Measurements from ENCODE around the gene OXNAD1.

Gene OXNAD1

DNA sequence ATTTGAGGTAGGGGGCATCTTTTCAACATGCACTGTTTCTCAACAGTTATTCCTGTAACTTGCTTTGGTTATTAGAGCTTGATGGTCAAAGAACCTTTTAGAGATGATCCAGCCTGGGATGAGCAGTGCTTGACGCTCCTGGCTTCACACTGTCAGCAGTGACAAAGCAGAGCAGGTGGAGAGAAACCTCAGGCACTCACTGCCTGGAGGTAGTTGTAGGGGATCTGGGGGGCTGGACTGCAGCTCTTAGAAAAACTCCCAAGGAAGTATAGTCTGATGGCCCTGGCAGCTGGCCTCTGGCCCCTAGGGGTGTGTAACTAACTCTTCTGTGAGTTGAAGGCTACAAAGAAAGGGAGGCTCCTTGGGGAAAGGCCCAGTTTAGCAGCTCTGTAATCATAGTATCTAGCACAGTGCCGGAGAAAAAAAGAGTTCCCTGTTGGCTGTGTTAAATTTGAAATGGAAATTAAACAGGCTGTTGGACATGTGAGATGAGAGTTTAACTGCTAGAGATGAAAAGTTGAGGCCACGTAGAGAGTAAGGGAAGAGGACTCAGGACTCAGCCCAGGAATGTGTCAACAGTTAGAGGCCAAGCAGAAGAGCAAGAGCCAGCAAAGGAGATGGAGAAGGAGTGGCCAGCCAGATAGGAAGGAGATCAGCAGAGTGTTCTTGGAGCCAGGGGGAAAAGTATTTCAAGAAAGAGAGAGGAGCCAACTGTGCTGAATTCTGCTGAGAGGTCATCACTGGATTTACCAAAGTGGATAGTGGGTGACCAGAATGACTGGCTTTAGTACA, 14.2 kb downstream of the OXNAD1 start:
- DNase-seq = no peak

DNA sequence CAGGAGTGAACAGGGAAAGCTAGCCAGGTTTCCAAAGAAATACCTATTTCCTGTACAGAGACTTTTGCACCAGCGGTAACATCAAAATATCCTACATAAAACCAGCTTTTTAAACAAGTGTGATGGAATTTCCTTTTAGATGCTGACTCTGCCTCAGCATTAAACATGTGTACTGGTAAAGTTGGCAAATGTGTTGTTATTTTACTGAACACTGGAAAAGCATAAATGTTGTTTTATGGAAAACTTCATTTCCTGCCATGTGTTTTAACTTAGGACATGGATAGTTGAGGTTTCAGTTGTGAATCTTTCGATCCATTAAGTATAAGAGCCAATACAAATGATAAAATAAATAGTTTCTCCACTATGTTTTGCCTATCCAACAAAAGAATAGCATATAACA, 15.7 kb downstream of the OXNAD1 start:
- no peak for DNase-seq

DNA sequence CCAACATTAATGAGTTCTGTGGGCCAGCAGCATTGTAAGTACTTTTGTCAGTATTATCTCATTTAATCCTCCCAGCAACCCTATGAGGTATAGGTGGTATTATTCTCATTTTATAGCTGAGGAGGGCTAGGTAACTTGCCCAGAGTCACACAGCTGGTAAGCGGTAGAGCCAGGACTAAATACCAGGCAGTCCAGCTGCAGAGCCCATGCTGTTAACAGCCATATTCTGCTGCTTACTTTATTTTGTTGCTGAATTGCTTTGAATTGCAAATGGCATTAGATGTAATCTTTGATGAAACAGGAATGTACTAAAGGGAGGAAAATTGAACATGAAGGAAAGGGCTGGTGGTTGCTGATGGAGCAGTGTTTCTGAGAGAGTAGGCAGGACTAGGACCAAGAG, 19.6 kb downstream of the OXNAD1 start:
- DNase-seq = no peak

DNA sequence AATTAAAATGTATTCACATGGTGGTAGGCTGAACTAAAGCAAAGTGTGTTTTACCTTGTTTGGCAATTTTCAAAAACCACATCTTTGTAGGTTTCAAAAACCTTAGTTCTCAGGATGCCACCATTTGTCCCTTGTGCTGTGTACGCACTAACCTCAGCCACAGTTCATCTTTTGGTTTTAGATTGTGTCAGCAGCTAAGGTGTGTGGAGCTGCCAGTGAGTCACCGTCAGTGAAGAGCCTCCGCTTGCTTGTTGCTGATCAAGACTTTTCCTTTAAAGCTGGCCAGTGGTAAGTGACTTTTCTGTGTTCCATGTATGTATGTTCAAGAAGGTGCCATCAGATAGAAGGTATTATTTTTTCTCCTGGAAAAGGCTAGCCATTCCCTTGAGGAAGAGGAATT, 21.1 kb downstream of the OXNAD1 start:
- peak in 4 of 5 donors; percentile 51 to 91 (median 57) for DNase-seq

DNA sequence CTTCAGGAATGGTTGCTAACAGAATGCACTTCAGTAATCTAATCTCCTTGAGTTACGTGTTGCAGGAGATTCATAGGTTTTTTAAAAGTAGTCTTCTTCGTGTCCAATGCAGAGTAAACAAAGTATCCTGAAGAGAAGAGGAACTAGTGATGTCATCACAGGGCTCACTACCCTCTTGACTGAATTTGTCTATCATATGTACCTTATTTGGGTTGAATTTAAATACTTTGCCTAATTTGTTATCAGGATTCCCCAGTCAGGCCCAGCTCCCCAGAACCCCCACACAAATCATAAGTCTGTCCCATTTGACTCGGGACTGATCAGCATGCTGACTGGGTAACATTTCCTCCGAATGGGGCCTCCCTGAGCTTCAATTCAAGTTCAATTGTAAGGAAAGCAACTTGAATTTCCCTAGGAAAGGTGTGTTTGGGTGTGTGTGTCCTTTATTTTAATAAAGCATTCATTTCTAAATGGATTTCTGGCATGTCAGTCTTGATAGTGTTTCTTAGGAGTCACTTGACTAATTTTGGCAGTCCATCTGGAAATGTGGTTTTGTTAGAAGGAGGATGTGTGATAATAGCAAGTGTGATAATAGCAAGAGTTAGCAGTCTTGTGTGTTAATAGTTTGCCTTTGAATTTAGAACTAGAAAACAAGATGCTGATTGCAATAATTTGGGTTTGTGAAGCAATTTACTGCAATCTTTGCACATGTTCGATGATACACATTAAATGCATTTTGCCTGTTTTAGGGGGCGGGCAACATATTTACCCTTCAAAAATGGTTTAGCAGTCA, 21.9 kb downstream of the OXNAD1 start:
- peak in 1 of 5 donors; percentile 37 for DNase-seq

DNA sequence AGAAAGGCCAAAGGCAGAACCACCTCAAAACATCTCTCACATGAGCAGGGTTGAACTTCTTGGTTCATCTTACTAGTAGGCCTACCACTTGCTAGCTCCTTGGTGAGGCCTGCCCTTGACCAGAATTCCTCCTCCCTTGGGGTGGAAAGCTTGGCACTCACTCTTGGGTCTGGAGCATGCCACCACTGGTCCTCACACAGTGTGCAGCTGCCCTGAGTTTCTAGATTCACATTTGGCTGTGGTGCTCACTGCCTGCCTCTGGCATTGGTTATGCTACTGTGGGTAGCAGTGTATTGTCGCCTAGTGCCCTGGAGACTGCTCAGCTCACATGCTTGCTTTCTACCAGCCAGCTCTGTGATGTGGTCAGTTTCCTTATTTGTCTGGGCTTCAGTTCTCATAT, 23.7 kb downstream of the OXNAD1 start:
- DNase-seq = peak in 1 of 5 donors; percentile 52

DNA sequence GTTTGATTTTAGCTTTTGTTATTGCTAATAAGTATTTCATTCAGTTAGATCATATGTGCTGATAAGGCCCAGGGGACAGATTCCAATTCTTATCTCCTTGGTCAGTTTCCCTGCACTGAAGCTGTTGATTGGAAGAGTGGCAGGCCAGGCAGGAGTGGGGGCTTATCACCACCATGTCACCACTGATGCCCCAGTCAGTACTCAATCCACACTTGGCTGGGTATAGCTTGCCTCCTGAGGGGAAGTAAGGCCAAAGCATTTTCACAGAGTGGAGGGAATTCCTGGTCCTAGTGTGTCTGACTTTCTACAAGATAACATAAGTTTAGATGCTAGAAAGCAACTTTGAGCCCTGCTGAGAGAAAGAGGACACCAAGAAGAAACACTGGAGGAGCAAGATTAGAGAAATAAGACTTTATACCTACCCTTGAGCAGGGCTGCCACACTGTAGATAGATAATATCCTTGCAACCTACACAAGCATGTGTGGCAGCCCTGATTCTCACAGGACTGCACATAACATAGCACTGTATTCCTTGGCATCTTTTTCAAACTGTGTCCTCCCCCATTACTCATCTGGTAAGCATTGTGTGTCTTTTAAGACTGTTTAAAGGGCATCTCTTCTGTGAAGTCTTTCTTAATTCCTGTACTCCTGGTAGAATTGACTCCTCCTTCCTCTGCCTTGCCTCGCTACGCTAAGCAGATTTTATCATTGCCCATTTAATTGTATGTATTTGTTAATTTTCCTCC, 24.3 kb downstream of the OXNAD1 start:
- DNase-seq = no peak

DNA sequence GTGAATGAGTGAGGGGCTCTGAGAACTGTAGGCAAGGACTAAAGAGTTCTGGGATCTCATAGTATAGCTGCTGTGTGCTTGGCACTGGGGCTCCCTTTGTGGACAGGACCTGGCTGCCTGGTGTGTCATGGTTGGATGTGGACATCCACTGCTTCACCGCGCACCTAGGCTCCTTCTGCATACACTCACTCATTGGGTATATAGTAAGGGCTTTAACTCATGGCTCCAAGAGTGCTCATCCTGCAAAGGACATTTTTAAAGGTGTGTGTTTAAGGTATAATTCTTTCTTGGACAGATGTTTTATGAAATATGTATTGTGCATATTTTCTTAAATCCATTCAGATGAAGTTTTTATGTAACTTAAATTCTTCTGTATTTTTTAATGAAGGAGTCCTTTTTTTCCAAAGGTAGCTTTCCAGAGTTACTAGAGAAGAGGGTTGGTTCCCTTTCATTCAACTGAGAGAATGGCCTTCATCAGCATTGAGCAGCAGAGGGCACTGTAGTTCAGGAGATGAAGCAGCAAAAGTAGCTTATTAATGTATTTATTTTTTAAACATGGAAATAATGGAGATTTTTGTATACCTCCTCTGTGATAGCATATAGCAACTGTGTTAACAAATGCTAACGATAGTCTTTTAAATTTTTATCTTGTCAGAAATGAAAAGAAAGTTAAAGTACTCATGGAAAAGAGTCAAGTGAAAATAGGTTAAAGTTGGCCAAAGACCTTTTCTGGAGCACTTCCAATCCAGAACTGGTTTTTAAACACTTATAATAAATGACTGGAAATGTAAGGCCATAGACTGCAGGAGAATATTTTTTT, 25.2 kb downstream of the OXNAD1 start:
- DNase-seq = peak; percentile 24 to 74 (median 50)

DNA sequence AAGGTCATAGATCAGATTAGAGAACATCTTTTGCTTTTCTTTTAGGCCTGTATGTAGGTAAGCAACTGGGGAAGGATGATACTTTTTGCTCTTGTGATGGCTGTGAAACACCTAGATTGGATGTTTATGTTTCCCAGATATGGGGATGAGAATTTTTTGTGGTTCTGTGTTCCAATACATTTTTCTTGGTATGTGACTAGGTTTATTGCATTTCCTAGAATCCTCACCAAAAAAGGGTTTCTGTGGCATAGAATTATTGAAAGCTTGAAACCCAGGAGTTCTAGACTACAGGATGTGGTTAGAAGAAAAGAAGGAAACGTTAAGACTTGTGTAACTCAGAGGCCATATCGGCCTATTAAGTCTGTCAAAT, 25.8 kb downstream of the OXNAD1 start:
- DNase-seq = peak in 1 of 5 donors; percentile 89

DNA sequence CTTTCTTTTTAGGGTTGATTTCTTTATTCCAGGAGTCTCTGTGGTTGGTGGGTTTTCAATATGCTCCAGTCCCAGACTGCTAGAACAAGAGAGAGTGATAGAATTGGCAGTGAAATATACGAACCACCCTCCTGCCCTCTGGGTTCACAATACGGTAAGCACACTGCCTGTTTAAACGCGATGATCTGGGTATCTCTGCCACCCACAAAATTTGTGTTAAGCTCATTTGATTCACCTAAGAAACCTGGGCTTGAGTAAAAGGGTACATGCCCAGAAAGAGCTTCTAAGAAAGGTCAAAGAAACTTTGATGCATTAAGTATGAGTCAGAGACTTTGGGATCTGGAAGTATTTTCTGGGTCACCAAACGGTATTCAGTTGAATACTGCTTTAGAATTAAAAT, 29.8 kb downstream of the OXNAD1 start:
- no peak for DNase-seq

DNA sequence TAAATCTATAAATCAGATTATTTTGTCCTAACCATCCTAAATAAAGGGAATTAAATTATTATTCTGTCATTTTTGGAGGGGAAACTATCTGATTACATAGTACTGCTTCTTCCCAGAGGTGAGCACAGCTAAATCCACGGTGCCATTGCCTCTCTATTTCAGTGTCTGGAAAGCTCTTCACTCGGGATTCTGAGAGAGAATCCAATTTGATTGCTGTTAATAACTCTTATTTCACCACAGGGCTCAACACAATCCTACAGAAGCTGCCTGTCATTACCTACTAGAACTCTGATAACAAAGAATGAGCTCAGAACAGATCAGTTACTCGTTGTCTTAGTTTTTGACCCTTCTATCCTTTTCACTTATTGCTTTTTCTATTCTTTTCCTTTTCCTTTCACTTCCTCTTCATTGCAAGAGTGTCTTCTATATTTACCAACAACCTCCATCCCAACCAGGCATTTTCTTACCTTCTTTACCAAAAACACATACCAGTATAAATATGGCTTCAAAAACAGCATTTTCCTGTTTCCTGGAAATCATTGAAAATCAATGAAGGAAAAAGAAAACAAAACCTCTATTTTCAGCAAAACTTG, 30.4 kb downstream of the OXNAD1 start:
- no peak for DNase-seq

DNA sequence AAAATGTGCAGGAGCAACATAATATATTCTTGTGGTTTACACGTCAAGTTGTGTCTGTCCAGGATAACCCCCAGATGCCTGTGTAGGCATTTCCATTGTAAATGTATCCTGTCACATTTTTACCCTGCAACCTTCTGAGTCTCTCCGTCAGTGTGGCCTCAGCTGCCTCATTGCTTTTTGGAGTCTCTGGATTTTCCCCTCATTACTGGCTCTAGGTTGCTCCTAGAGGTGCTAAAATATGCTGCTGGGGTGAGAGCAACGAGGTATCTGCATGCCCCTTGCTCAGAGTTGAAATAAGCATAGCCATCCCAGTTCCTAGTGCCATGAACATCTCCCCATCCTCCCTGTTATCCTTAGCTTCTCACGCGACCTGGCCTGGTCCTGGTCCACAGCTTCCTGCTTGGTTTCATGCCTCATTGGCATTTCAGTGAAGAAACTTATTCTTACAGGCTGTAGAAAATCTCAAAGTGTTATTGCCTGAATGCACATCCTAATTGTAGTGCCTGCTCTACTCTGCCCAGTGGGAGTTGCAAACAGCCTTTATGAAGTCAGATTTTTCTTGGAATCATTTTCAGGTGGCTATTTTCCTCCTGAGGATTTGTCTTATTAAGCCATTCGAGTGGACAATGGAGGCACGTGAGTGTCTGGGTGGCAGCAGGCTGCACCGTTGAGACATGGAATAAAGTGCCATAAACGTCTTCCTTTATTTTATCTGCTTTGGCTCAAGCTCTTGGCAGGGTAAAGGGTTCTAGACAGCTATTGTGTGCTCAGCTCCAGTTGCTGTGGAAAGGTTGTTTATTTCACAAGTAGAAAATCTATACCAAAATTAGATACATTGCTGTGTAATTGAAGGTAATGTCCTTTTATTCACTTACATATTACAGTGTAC, 33.2 kb downstream of the OXNAD1 start:
- no peak for DNase-seq

DNA sequence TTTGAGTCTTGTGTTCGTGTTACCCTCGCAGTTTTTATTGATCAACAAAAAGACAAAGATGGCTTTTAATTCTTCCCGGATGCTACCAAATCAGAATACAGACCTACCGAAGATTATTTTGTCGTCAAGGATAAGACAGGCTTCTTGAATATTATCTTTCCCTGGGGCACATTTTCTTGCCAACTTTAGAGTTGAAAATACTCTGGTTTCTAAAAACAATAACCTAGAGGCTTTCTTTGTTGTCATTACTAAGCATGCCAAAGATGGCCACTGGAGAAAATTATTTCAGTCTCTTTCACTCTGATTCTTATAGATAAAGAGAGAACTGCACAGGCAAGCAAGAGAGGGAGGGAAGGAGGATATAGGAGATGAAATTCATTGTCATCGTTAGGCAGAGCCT, 33.9 kb downstream of the OXNAD1 start:
- no peak for DNase-seq

DNA sequence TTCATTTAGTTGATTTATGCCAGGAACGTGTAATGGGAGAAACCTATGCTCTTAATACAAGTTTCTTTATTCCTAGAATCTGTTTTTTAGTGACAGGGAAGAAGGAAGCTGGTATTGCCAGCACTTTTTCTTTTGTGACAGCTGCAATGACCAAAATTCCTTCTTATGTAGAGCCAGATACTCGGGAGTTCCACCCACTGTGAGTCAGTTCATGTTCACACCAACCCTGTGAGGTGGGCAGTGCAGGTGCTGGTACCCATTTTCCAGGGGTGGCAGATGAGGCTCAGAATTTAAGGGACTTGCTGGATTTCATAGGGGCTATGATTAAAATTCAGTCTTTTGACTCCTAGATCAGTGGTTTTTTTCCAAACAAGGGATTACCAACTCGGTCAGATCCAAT, 34.7 kb downstream of the OXNAD1 start:
- DNase-seq = no peak

DNA sequence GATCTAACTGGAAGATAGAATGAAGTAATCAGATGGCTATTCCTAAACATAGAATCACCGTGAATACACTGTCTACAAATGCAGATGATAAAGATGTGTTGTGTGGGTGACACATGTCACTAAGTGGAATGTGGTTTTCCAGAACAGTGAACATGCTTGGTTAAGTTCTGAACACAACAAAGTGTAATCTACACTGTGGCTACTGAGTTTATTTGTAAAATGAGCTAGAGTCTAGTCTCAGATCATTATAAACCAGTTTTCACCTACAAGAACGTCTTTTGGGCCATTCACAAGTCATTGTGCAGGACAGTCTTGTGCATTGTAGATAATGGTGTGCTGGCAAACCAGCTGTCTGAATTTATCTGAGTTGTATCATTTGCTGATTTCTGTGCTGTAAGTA, 35.3 kb downstream of the OXNAD1 start:
- DNase-seq = no peak

DNA sequence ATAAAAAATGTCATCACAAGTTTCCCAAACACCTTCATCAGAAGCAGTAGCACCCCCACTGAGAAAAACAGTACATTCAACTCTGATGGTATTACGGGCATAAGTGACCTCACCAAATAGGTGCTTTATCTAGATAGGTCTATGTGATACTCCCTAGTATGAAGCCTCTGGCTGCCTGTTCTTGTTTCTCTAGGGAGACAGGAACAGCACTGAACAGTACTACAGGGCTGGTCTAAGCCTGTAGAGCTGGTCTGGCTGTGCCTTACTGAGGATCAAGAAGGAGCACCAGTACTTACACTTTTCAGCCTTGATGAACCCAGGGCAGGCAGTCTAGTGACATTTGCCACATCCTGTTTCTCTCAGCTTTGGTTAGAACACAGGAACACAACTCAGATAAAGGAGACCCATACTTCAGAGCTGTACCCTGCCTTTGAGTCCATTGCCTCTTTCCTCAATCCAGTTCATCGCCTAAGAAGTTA, 35.9 kb downstream of the OXNAD1 start:
- peak in 4 of 5 donors; percentile 34 to 85 (median 44) for DNase-seq

DNA sequence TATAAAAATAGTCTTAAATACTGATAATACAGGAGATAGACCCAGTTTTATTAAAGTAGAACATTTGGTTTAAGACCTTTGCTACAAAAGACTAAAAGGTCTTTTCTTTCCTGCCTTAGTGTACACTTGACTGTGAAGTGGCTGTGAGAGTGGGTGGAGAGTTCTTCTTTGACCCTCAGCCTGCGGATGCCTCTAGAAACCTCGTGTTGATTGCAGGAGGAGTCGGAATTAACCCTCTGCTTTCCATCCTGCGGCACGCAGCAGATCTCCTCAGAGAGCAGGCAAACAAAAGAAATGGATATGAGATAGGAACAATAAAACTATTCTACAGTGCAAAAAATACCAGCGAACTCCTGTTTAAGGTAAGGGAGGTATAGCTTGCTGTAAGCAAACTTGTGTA, 36.5 kb downstream of the OXNAD1 start:
- peak in 1 of 5 donors; percentile 51 for DNase-seq

DNA sequence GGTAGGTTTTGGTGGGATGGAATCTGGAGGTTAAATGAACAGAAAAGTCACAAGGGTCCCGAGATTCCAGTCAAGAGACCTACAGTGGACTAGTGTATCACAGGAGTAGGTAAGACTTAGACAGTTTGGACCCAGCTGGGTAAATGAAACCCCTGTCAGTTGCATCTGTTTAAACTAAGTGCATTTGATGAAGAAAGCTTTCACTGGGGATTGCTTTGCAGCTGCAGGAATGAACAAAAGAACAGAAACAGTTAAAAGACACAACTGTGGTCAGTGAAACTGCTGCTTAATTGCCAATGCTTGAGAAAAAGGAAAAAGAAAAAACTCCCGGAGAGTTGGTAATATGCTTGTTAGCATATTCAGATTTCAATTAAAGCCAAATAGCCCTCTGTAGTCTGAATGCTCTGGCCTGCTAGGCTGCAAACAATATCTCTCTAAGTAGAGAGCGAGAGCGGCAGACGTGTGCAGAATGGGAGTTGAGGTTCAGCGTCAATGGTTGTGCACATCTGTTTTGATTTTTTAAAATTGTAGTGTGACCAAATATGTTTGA, 37.1 kb downstream of the OXNAD1 start:
- DNase-seq = no peak

DNA sequence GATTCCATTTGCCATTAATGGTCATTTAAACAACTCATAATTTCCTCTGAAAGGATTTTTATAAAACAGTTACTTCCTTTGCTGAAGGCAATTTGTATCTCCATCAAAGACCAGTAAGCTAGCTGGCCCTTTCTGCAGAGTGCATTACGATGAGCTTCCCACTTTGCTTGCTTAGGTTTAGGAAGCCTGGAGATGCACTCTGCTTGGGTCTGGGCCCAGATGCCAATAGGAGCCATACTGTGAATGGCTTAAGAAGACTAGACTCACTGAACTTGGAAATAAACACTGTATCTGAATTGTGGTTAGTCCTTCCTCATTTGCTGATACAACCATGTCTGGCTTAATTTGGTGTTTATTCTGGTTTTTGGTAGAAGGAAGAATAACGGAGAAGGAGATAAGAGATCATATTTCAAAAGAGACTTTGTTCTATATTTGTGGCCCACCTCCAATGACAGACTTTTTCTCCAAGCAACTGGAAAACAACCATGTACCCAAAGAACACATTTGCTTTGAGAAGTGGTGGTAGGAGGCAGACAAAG, 38.1 kb downstream of the OXNAD1 start:
- DNase-seq = no peak

Measured in T-helper 1 cell (primary cell).